ENCODE data around the gene KLF2. TPM values are rescaled to one million over a fixed set of nuclear protein-coding genes. Genes with fewer than 3 reads are reported as not detected.

Gene KLF2
- total and polyA plus RNA-seq, 2 donors (not counting 1 experiment from before 2014, with no cell fraction given): 6.7 to 19.2 TPM

DNA sequence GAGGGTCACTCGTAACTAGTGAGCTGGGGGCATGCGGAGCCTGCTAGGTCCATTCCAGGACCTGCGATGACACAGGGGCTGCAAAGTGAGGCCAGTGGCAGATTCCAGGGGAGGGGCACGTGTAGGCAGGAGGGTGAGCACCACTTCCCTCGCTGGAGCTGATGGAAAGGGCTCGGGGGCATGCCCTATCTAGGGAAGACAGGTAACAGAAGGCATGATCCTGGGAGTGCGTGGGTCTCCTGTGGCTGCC lies 51.2 kb downstream of the KLF2 start:
- TF ChIP-seq EZH2 (IDR thresholded peaks at IDR 0.05; ENCODE audit: low read length, missing control alignments): no peak
- TF ChIP-seq, protein P1, sequence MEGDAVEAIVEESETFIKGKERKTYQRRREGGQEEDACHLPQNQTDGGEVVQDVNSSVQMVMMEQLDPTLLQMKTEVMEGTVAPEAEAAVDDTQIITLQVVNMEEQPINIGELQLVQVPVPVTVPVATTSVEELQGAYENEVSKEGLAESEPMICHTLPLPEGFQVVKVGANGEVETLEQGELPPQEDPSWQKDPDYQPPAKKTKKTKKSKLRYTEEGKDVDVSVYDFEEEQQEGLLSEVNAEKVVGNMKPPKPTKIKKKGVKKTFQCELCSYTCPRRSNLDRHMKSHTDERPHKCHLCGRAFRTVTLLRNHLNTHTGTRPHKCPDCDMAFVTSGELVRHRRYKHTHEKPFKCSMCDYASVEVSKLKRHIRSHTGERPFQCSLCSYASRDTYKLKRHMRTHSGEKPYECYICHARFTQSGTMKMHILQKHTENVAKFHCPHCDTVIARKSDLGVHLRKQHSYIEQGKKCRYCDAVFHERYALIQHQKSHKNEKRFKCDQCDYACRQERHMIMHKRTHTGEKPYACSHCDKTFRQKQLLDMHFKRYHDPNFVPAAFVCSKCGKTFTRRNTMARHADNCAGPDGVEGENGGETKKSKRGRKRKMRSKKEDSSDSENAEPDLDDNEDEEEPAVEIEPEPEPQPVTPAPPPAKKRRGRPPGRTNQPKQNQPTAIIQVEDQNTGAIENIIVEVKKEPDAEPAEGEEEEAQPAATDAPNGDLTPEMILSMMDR (conservative IDR thresholded peaks at IDR 0.05 in 1 of 2, IDR thresholded peaks at IDR 0.05 in 1 of 2; ENCODE audit: low read depth in 1 of 2, low read length in 2 of 2): no peak

DNA sequence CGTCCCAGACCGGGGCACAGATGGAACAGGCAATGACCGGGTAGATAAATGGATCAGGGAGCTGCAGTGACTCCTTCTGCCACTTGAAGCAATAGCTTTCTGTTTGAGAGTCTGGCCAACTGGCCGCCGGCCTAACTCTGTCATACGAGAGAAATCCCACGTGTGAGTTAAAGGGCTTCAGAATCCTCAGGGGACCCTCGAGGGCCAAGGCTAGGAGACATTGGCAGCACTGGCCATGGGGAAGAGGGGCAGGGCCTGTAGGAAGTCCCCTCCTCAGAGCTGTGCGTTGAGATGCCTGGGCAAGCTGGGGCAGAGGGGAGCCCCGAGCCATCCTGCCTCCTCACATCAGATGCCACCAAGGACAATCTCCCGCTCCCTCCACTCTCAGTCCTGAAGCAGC lies 51.6 kb downstream of the KLF2 start:
- H2AFZ ChIP-seq (ENCODE audit: low read length): no peak overlapping the region
- H3K36me3 ChIP-seq (ENCODE audit: control insufficient read depth, insufficient read depth, low read length): peaks cover 17% of the 10 kb centered on the region
- H3K4me2 ChIP-seq (ENCODE audit: extremely low read depth, insufficient read depth, low read length): no peak overlapping the region
- no peak overlapping the region for H3K27ac ChIP-seq (ENCODE audit: insufficient read depth, low read length)
- H4K20me1 ChIP-seq (ENCODE audit: control insufficient read depth, extremely low read depth, insufficient read depth, low read length): no peaks in the 10 kb centered on the region
- no peak overlapping the region for H3K9ac ChIP-seq (ENCODE audit: insufficient read depth, low read length)
- no peak for DNase-seq (ENCODE audit: low read depth in 2 of 2)
- H3K4me1 ChIP-seq (ENCODE audit: control insufficient read depth, extremely low read depth, insufficient read depth, low read length): peaks cover 30% of the 10 kb centered on the region
- TF ChIP-seq, protein P1 (conservative IDR thresholded peaks at IDR 0.05 in 1 of 2, IDR thresholded peaks at IDR 0.05 in 1 of 2; ENCODE audit: low read depth in 1 of 2, low read length in 2 of 2): no peak
- no peak for TF ChIP-seq EZH2 (IDR thresholded peaks at IDR 0.05; ENCODE audit: low read length, missing control alignments)
- H3K9me3 ChIP-seq (ENCODE audit: control insufficient read depth, insufficient read depth, low read depth, low read length): no peaks in the 10 kb centered on the region
- H3K79me2 ChIP-seq (ENCODE audit: control insufficient read depth, insufficient read depth, low read length): no peaks in the 10 kb centered on the region
- no peaks in the 10 kb centered on the region for H3K27me3 ChIP-seq (ENCODE audit: control insufficient read depth, insufficient read depth, low read length)
- no peak overlapping the region for H3K4me3 ChIP-seq (replicated peaks in 1 of 4; ENCODE audit: control extremely low read depth in 1 of 4, insufficient read depth in 1 of 4, low read depth in 3 of 4, low read length in 4 of 4)

More for the DNA sequence above, 51.2 kb downstream of the KLF2 start:
- Histone ChIP-seq H3K79me2 (ENCODE audit: control insufficient read depth, insufficient read depth, low read length) (no peaks in the 10 kb centered on the region), H3K4me1 (ENCODE audit: control insufficient read depth, extremely low read depth, insufficient read depth, low read length) (peaks cover 30% of the 10 kb centered on the region), H3K27ac (ENCODE audit: insufficient read depth, low read length) (no peak overlapping the region), H3K4me2 (ENCODE audit: extremely low read depth, insufficient read depth, low read length) (no peak overlapping the region), H3K9me3 (ENCODE audit: control insufficient read depth, insufficient read depth, low read depth, low read length) (no peaks in the 10 kb centered on the region), H3K27me3 (ENCODE audit: control insufficient read depth, insufficient read depth, low read length) (no peaks in the 10 kb centered on the region), H3K36me3 (ENCODE audit: control insufficient read depth, insufficient read depth, low read length) (peaks cover 15% of the 10 kb centered on the region), H4K20me1 (ENCODE audit: control insufficient read depth, extremely low read depth, insufficient read depth, low read length) (no peaks in the 10 kb centered on the region), H3K9ac (ENCODE audit: insufficient read depth, low read length) (no peak overlapping the region), H3K4me3 (replicated peaks in 1 of 4; ENCODE audit: control extremely low read depth in 1 of 4, insufficient read depth in 1 of 4, low read depth in 3 of 4, low read length in 4 of 4) (no peak overlapping the region), H2AFZ (ENCODE audit: low read length) (no peak overlapping the region)
- DNase-seq (ENCODE audit: low read depth in 2 of 2): no peak

DNA sequence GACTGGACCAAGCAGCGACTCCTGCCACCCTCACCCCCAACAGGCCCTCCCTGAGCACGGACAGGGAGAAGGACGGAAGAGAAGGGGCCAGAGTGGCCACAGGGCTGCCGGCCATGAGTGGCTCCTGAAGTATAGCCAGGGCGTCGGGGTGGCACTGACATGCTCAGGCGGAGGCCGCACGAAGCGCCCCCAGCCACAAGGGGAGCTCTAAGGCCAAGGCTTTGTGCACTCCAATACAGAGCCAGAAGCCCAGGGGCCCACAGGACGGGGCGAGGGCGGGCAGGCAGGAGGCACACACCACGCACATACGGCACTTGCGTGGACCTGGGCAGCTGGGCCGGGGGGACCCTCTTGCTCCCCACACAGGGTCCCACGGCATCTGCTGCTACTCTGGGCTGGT lies 52.0 kb downstream of the KLF2 start:
- TF ChIP-seq, protein P1 (conservative IDR thresholded peaks at IDR 0.05 in 1 of 2, IDR thresholded peaks at IDR 0.05 in 1 of 2; ENCODE audit: low read depth in 1 of 2, low read length in 2 of 2): peak; percentile 13 to 39
- no peak for TF ChIP-seq EZH2 (IDR thresholded peaks at IDR 0.05; ENCODE audit: low read length, missing control alignments)
- no peaks in the 10 kb centered on the region for H3K27me3 ChIP-seq (ENCODE audit: control insufficient read depth, insufficient read depth, low read length)
- H3K4me2 ChIP-seq (ENCODE audit: extremely low read depth, insufficient read depth, low read length): no peak overlapping the region
- H2AFZ ChIP-seq (ENCODE audit: low read length): no peak overlapping the region
- H3K9me3 ChIP-seq (ENCODE audit: control insufficient read depth, insufficient read depth, low read depth, low read length): no peaks in the 10 kb centered on the region
- H3K36me3 ChIP-seq (ENCODE audit: control insufficient read depth, insufficient read depth, low read length): peaks cover 17% of the 10 kb centered on the region
- H3K27ac ChIP-seq (ENCODE audit: insufficient read depth, low read length): no peak overlapping the region
- no peak for DNase-seq (ENCODE audit: low read depth in 2 of 2)
- peaks cover 30% of the 10 kb centered on the region for H3K4me1 ChIP-seq (ENCODE audit: control insufficient read depth, extremely low read depth, insufficient read depth, low read length)
- H3K79me2 ChIP-seq (ENCODE audit: control insufficient read depth, insufficient read depth, low read length): no peaks in the 10 kb centered on the region
- no peaks in the 10 kb centered on the region for H4K20me1 ChIP-seq (ENCODE audit: control insufficient read depth, extremely low read depth, insufficient read depth, low read length)
- H3K4me3 ChIP-seq (replicated peaks in 1 of 4; ENCODE audit: control extremely low read depth in 1 of 4, insufficient read depth in 1 of 4, low read depth in 3 of 4, low read length in 4 of 4): no peak overlapping the region
- H3K9ac ChIP-seq (ENCODE audit: insufficient read depth, low read length): no peak overlapping the region

All from fibroblast of lung (primary cell).